ENCODE results near the gene IL12A.

- TF ChIP-seq POLR2AphosphoS5 (IDR thresholded peaks at IDR 0.05; ENCODE audit: low read depth, low read length) = no peak
- no peak for TF ChIP-seq CTCF (IDR thresholded peaks at IDR 0.05)
- no peak for TF ChIP-seq REST (IDR thresholded peaks at IDR 0.05; ENCODE audit: insufficient read depth in 1 of 2, low read depth in 2 of 2, low read length in 1 of 2)
Observed at GRCh38 chr3:159944781-159945180, 43.9 kb upstream of the IL12A start.

All from Panc1 (cell line).